GM12873 (cell line): Measurements from ENCODE around the gene KLHDC9.

Source experiments
- CTCF ChIP-seq: IDR thresholded peaks from 2 replicates; pipeline ENCODE4 v1.5.1; 2012; ENCODE audit warnings: low read depth, mild to moderate bottlenecking, moderate library complexity, low read length, control low read depth; ENCODE audit not compliant: insufficient read depth; ENCODE audit errors: missing control alignments

Gene KLHDC9

GRCh38 chr1:161072751-161073449 is 25.3 kb upstream of the KLHDC9 start:
- TF ChIP-seq CTCF: no peak

GRCh38 chr1:161073474-161074121 is 24.6 kb upstream of the KLHDC9 start:
- TF ChIP-seq CTCF: peak; percentile 16

- no peak for TF ChIP-seq CTCF
Observed at GRCh38 chr1:161074676-161075368, 23.3 kb upstream of the KLHDC9 start.

GRCh38 chr1:161076410-161076809 is 21.8 kb upstream of the KLHDC9 start:
- no peak for TF ChIP-seq CTCF

- TF ChIP-seq CTCF: no peak
Observed at GRCh38 chr1:161077426-161077825, 20.7 kb upstream of the KLHDC9 start.

GRCh38 chr1:161079436-161080110 is 18.6 kb upstream of the KLHDC9 start:
- TF ChIP-seq CTCF: peak; percentile 14
